KG1 (cell line): ENCODE results near the gene PLPPR3.

Experiments
- DNase-seq: peaks from one replicate; lab custom pipeline; 2025; lab: John Stamatoyannopoulos, UW

PLPPR3 gene

DNA sequence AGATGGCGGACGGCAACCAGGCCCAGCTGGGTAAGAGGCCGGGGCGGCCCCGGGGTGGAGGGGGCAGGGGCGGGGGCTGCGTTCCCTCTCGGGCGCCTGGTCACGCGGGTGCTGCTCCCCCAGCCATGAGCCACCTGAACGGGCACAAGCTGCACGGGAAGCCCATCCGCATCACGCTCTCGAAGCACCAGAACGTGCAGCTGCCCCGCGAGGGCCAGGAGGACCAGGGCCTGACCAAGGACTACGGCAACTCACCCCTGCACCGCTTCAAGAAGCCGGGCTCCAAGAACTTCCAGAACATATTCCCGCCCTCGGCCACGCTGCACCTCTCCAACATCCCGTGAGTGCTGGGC is 13.4 kb downstream of the PLPPR3 start:
- no peak for DNase-seq

DNA sequence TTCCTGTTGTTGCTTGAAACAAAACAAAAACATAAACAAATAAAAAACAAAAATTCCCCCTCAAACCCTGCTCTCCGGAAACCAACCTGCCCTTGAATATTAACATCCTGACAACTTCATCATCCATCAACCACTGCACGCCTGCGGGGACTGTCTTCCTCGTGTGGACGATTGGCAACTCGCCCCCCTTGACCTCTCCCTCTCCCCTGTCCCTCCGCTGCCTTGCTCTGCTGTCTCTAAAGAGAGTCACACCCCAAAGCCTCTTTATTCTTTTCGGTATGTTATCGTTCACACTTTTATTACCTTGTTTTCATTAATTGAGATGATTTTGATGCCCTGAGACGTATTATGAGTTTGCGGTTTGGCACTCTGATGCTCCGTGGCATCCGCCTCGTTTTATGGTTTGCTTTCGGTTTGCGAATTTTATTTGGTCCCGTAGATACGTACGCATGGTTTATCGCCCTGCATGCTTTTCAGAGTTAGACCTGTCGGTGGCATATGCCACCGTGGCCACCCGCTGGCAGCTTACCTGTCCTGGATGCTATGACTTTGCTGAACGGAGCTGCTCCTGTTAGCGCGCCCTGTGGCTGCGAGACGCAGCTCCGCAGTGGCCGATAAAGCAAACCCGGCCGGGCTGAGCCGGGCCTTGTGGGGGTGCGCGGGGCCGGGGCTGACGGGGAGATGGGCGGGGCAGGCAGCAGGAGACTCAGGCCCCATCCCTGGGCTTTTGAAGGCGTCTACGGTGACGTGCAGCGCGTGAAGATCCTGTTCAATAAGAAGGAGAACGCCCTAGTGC is 13.9 kb downstream of the PLPPR3 start:
- DNase-seq, result no peak

DNA sequence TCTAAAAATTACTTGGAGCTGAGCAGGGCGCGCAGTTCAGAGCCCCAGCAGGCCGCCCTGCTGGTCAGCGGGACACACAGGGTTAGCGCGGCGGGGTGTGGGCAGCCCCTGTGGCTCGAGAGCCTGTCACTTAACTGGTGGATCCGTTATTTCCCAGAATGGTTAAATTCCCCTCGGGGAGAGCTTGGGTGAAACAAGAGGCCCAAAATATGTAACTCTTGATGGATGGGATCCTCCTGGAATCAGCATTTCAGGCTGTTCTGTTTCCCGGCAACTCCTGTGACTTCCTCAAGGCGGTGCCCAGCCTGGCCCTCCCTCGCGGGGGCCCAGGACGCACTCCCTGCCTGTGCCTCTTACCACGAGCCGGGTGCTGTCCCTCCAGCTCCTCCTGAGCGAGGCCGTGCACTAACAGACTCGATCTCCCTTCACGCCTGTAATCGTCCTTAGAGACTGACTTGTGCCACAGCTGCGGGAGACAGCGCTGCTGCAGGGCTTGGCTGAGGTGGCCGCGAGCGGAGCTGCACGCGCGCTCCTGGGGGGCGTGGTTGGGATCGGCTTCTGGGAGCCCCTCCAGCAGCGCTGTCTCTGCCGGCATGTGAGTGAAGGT is 14.8 kb downstream of the PLPPR3 start:
- no peak for DNase-seq

DNA sequence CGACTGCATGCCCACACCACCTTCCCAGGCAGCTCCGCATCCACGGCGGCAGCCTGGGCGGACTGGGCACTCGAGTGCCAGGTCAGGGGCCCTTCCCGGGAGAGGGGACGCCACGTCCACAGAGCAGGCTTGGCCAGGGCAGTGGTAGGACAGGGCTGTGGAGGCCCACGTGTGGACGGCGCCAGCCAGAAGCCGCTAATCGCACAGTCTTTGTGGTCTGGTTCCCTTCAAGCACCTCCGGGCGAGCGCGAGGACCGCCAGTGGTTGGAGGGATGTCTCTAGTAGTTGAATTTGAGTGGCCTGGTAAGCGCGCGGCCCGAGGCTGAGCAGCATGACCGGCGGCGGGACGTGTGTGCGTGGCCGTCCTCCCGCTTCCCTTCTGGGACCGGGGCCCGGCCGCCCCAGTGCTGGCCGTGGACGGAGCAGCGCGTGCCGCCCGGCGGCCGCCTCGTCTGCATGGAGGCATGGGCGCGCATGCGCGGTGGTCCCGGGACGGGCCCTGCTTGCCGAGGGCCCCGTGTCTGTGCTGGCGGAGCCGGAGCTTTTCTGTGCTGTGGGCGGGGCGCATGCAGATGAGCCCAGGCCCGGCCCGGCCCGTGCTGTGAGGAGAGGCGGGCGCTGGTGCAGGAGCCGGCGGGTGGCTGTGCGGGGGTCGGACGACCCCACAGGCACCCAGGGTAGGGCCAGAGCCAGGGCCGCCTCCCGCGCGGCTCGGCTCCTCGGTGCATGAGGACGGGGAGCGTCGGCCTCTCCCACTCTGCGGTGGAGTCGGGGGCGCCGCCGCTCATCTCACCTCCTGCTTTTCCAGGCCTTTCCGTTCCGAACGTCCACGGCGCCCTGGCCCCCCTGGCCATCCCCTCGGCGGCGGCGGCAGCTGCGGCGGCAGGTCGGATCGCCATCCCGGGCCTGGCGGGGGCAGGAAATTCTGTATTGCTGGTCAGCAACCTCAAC is 15.9 kb downstream of the PLPPR3 start:
- no peak for DNase-seq

DNA sequence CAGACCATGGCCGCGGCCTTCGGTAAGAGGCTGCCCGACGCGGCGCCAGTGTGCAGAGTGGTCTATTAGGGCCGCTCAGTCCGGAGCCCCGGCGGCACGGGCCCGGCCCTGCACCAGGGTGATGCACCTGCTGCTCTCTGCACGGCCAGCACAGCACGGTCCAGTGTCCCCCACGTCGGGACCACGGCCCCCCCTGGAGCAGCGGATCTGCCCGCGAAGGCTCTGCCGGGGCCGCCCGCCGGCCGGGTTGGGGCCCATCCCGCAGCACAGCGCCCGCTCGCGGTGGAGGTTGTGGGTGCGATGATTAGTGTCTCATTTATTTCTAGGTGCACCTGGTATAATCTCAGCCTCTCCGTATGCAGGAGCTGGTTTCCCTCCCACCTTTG is 16.6 kb downstream of the PLPPR3 start:
- DNase-seq, result no peak

DNA sequence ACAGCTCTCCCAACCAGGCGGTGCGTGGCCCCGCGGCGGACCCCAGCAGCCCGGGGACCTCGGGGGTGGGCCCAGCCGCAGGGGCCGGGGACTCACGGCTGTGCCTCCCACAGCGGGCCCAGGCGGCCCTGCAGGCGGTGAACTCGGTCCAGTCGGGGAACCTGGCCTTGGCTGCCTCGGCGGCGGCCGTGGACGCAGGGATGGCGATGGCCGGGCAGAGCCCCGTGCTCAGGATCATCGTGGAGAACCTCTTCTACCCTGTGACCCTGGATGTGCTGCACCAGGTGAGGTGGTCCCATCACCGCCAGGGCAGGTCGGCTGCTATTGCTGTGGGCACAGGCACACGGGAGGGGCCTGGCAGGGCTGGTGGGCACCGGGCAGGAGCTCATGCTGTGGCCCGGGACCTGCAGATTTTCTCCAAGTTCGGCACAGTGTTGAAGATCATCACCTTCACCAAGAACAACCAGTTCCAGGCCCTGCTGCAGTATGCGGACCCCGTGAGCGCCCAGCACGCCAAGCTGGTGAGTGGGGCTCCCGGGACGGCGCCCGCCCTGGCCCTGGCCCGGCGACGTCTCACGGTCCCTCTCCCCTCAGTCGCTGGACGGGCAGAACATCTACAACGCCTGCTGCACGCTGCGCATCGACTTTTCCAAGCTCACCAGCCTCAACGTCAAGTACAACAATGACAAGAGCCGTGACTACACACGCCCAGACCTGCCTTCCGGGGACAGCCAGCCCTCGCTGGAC is 17.2 kb downstream of the PLPPR3 start:
- no peak for DNase-seq

DNA sequence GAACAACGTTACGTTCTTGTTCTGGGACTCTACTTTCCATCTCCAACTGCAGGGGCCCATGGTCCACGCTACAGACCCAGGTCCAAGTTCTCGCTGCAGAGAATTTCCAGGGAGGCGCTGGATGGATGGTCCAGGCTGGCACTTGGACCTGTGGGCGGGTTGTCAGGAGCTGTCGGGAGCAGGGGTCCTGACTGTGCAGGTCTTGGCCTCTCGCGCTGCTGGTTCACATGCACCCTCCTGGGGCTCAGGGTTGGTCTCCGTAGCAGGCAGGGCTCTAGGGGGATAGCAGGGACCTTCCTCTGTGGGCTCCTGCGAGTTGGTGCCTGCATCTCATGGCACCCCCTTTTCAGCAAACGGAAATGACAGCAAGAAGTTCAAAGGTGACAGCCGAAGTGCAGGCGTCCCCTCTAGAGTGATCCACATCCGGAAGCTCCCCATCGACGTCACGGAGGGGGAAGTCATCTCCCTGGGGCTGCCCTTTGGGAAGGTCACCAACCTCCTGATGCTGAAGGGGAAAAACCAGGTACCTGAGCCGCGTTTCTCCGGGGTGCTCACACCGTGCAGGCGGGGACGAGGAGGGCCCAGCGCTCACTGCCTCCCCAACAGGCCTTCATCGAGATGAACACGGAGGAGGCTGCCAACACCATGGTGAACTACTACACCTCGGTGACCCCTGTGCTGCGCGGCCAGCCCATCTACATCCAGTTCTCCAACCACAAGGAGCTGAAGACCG is 17.9 kb downstream of the PLPPR3 start:
- DNase-seq, result no peak

DNA sequence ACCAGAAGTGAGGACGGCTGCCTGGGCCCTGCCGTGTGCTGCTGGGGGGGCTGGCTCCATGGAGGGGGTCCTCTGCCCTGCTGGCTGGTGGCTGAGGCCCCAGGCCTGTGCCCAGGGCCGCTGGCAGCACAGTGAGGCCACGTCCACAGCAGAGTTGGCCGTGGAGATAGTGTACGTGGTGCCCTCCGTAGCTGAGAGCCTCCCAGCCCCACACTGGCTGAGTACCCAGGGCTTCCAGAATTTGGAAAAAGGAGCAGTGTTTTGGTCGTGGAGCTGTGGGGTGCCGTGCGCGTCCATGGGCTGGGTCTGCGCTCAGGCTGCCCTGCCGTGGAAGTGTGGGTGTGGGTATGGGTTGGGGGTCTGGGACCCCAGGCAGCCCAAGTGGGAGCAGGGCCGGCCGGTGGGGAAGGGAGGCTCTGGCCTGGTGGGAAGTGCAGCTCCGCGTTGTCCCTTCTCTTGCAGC is 18.6 kb downstream of the PLPPR3 start:
- DNase-seq, result no peak

DNA sequence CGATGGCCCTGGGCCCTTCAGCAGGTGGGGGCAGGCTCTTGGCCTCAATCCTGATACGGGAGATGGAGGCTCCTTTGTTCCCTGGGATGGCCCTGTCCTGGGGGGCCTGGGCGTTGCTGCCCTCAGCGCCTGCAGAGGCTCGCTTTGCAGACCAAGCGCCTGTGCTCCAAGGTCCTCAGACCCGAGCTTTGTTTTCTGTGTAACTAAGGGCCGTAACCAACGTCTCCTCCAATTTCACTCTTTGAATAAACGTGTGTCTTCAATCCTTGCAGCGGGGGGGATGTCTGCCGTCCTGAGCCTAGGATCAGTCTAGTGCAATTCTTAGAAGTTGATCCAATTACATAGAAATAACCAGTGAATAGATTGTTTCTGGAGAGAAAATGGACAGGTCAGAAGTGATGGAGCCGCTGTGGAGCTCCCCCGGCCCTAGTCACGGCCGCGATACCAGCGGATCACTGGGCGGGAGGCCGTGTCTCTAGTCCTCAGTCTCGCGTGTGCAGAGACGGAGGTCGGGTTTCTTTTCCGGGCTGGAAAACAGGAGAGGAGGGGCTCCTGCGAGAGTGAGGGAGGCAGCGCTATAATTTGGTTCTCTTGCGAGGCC is 19.2 kb downstream of the PLPPR3 start:
- no peak for DNase-seq

DNA sequence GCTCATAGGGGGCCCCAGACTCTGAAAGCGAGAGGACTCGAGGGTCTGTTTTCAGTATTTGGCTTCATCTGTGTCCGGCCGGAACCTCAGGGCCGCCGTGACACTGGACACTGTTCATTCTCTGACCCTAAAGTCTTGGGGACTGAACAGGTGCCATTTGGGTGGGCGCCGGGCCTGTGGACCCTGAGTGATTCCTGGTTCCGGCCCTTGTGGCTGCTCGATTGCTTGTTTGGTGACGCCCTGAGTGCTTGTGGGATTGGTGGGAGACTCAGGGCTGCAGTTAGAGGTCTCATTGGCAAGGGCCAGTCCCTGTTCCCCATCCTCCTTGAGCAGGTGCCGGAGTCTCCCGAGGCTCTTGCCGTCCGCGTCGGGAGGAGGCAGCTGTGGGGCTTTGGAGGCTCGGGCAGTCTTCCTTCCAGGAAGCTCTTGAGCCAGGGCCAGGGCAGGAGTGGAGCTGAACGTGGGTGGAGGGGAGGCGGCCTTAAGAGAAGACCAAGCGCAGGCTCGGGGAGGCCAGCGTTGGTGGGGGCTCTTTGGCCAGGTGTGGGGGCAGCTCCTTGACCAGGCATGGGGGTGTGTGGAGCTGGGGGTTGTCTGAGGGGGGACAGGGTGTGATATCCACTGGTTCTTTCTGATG is 19.8 kb downstream of the PLPPR3 start:
- no peak for DNase-seq

DNA sequence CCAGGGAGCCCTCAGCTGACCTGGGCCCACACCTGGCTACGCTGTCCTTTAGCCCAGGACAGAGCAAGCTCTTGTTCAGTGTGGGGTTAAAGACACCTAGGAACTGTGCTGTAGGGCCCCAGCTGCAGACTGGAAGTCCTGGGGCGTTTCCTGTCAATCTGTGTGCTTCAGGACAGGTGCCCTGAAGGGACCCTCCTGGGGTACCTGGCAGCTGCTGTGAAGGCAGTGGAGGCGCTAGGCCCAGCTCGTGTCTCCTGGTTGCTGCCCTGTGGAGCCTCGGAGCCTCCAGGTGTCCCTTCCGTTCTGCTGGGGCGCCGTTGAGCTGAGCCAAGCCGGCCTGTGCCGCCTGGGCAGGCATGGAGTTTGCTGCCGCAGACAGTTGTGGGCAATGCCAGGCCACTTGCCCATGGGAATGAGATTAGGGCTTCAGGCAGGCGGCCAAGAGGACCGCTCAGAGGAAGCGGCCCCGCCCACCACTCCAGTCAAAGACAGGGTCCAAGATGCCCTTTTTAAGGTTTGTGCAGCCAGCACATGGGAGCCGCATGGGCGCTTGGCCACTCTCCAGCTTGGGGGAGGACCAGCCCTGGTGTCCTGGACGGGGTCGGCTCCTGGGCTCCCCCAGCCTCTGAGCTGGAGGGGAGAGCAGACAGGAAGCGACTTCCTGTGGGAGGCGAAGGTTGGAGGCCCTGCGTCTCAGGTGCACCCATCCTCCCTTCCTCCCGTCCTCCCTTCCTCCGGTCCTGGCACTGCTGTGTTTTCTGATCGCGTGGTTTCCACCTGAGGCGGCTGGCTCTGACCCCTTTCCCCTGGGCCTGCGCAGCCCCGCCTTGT is 20.5 kb downstream of the PLPPR3 start:
- DNase-seq, result no peak

DNA sequence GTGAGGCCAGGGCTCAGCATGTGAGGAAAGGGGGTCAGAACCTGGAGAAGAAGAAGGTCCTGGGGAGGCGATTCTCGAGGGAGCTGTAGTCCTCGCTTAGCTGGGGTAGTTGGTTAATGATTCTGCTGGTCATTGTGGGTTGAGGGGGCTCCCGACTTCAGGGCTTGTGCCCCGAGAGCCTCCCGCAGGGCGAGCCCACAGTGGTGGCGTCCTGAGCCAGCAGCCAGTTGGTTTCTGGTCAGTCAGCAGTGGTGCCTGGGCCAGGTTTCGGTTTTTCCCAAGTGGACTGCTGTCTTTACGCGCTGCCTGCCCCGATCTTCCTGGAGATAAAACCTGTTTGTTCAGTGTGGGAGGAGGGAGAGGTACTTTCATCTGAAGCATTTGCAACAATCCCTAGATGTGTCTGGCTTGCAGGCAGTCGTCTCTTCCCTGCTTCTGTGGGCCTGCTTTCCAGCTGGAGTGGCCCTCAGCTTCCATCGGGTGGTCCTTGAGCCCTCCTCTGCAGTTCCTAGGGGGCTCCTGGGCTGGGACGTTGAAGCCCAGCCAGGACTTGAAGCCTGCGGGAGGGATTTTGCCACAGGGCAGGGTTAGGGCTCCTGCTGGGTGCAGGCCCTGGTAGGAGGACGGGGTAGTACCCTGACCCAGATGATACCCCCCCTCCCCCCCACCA is 21.3 kb downstream of the PLPPR3 start:
- DNase-seq, result no peak

DNA sequence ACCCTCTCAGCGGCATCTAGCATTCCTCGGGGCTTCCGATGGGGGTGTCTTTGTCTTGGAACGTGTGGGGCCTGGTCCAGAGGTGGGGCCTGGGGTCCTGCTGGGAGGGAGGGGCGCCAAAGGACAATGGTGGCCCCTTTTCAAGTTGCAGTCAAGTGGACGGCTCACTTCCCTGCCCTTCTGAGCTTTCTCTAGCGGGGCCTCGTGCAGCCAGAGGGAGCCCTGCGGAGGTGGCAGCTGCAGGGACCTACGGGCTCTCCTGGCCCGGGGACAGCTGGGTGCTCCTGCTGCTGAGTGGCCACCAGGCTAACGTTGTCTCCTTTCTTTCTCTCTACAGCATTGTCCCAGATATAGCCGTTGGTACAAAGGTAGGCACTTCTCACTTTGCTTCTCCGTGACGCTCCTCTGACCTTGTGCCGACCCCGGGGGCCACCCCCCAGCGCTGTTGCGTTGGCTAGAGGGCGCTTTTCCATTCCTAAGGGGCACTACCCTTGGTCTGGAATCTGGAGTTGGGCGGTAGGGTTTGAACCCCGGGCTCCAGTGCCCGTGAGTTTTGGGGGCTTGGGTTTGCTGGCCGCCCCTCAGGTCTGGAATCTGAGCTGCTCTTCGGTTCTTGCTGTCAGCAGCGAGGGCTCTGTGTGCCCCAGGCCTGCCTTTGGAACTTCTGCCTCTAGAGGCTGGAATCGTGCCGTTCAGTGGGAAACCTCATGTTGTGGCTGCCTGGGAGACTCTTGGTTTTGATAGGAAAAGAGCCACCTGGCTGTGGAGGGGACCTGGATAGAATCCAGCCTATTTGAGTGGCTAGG is 22.5 kb downstream of the PLPPR3 start:
- DNase-seq, result no peak

DNA sequence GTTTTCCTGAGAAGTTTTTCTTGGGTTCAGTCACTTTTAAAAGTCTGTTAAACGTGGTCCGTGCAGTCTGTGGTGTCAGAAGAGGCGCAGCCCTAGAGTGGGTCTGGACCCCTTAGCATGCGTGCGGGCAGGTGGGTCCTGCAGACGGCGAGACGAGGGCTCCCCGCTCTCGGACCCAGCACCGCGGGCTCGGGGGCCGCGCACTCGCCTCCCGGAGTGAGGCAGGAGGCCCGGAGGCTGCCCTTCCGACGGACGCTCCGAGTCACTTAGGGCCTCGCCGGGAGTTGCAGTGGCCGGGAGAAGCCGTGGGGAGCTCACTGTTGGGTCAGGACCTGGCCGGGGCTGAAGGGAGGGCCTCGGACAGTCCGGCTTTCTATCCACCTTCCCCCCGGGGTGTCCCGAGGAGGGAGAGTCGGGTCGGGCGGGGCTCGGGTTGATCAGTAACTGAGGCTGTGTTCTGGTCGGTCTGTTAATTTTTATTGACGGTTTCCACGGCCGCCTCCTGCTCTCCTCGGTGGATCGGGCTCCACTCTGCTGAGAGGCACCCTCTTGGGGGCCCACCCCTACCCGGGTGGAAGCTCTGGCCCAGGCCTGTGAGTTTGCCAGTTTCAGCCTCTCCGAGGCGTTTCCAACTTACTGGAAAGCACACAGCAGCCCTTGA is 23.2 kb downstream of the PLPPR3 start:
- peak; percentile 3 for DNase-seq

DNA sequence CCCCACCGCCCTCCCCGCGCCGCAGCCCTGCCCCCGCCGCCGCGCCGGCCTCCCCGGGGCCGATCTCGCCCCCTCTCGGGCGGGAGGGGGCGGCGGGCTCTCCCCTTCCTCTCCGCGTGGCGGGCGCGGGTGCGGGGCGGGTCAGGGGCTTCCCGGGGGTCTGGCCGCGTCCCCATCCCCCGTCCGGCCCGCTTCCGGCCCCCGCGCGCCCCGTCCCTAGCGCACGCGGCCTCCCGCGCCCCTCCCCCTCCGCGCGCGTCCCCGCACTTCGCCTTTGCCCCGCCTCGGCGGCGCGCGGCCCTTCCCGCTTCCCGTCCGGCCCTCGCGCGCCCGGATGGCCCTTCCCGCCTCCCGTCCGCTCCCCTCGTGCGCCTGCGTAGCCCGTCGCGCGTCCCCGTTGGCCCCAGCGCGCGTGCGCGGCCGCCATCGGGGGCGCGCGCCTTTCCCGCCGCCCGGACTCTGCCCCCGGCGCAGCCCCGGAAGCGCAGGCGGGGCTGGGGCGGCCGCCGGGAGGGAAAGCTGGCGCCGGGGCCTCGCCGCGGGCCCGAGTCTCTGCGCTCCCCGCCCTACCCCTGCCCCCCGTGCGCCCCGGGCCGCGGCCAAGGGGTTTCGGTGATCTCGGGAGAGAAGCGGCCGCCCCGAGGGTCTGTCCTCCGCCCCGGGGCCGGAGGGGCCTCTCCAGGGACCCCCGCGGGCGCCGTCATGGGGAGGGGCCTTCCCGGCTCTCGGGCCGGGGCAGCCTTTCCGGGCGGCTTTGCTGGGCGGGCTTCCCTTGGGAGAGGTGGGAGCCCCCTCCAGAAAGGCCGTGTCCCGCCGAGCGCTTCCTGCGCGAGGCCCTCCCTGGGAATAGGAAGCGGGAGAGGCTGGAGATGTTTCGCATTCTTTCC is 24.0 kb downstream of the PLPPR3 start:
- peak; percentile 74 for DNase-seq
